OCI-LY1 (cell line): ENCODE results near the gene ACSM4.
"Not testable (repeated sequence)": the region's sequence is repeated elsewhere in the genome, so short reads cannot be mapped to it uniquely, and the experiment has no call there.

Source experiments
- H2AFZ ChIP-seq: fragments of 200-600 bp; sonication (generic), shearing (Covaris generic); 2 replicates; pipeline ENCODE4 v1.6.0; 2014; ENCODE audit warnings: antibody characterized with exemption, mild to moderate bottlenecking, low read length
- H3F3A ChIP-seq: fragments of 200-600 bp; sonication (generic), shearing (Covaris generic); 2 replicates; pipeline ENCODE4 v1.6.0; 2014; ENCODE audit warnings: mild to moderate bottlenecking, antibody characterized with exemption, low read length, moderate library complexity; ENCODE audit not compliant: insufficient read depth
- H3K27ac ChIP-seq: fragments of 200-600 bp; sonication (generic); 2 replicates; pipeline ENCODE4 v1.5.1; 2014; ENCODE audit warnings: low read length, mixed run types, mild to moderate bottlenecking, low read depth; ENCODE audit not compliant: poor library complexity, severe bottlenecking
- H3K27me3 ChIP-seq: fragments of 200-600 bp; sonication (generic); 2 replicates; pipeline ENCODE4 v1.6.0; 2014; ENCODE audit warnings: antibody characterized with exemption, mild to moderate bottlenecking, low read length, moderate library complexity; ENCODE audit not compliant: insufficient read depth
- H3K36me3 ChIP-seq: fragments of 200-600 bp; sonication (generic); 2 replicates; pipeline ENCODE4 v1.6.1; 2014; ENCODE audit warnings: mild to moderate bottlenecking, antibody characterized with exemption, low read length, moderate library complexity, mixed read lengths; ENCODE audit not compliant: insufficient read depth
- H3K4me1 ChIP-seq: fragments of 200-600 bp; sonication (generic); 2 replicates; pipeline ENCODE4 v1.5.1; 2014; ENCODE audit warnings: mild to moderate bottlenecking, low read length, moderate library complexity; ENCODE audit not compliant: insufficient read depth, severe bottlenecking
- H3K4me2 ChIP-seq: fragments of 200-600 bp; sonication (generic), shearing (Covaris generic); 2 replicates; pipeline ENCODE4 v1.6.1; 2014; ENCODE audit warnings: low read length
- H3K4me3 ChIP-seq: fragments of 200-600 bp; sonication (generic); 2 replicates; pipeline ENCODE4 v1.5.1; 2014; ENCODE audit warnings: low read length, low read depth, mild to moderate bottlenecking, mixed read lengths; ENCODE audit not compliant: poor library complexity, severe bottlenecking
- H3K79me2 ChIP-seq: fragments of 200-600 bp; shearing (Covaris generic); 2 replicates; pipeline ENCODE4 v1.6.1; 2016; ENCODE audit warnings: mixed run types, low read length, mixed read lengths; ENCODE audit not compliant: insufficient read depth
- H3K9ac ChIP-seq: fragments of 200-600 bp; sonication (generic), shearing (Covaris generic); 2 replicates; pipeline ENCODE4 v1.6.1; 2014; ENCODE audit warnings: mild to moderate bottlenecking, low read length, mixed read lengths
- H3K9me2 ChIP-seq: fragments of 200-600 bp; sonication (generic), shearing (Covaris generic); 2 replicates; pipeline ENCODE4 v1.6.1; 2014; ENCODE audit warnings: low read depth, mild to moderate bottlenecking, low read length, mixed read lengths
- H3K9me3 ChIP-seq: fragments of 200-600 bp; shearing (Covaris generic); 2 replicates; pipeline ENCODE4 v1.6.1; 2014; ENCODE audit warnings: low read length, mixed read lengths
- H4K20me1 ChIP-seq: fragments of 200-600 bp; sonication (generic), shearing (Covaris generic); 2 replicates; pipeline ENCODE4 v1.6.0; 2016; ENCODE audit warnings: mild to moderate bottlenecking, low read length; ENCODE audit not compliant: insufficient read depth
- CTCF ChIP-seq: fragments of 200-600 bp; sonication (generic), shearing (Covaris generic); IDR thresholded peaks from 2 replicates; pipeline ENCODE4 v1.5.1; 2017; ENCODE audit warnings: mild to moderate bottlenecking, antibody characterized with exemption, low read length, moderate library complexity, mixed read lengths
- EZH2 ChIP-seq: fragments of 200-600 bp; sonication (generic), shearing (Covaris generic); IDR thresholded peaks from 2 replicates; pipeline ENCODE4 v1.8.0; 2017; ENCODE audit warnings: borderline replicate concordance, mixed run types, mild to moderate bottlenecking, antibody characterized with exemption, low read length, moderate library complexity, mixed read lengths

Gene ACSM4

DNA sequence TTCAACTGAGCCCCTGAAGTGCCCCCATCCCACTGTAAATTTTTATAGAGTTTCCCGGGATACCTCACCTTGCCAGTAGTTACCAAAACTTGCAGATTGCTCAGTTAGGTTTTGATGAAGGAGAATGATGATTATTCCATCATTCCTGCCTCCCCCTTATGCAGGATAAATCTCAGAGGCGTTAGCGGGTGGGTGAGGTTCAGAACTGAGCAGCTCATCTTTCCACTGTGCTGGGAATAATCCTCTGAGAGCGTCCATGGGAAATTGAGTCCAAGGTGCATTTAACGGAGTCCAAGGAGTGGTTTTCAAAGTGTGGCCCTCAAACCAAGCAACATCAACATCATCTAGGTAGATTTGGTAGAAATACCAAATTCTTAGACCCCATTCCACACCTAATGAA is 18.7 kb downstream of the ACSM4 start:
- no peak overlapping the region for H2AFZ ChIP-seq
- no peak for TF ChIP-seq EZH2
- no peak for TF ChIP-seq CTCF

DNA sequence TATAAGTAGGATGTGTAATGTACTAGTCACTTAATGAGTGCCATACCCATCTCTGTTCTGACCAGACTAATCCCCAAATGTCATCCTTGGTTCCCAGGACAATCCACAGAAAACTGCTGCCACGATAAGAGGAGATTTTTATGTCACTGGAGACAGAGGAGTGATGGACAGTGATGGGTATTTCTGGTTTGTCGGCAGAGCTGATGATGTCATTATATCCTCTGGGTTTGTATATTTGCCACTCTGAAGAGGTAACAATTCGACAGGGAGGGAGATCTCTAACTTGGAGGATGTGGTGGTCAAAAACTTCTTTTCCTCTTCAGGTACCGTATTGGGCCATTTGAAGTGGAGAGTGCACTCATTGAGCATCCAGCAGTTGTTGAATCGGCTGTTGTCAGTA is 20.3 kb downstream of the ACSM4 start:
- Histone ChIP-seq H3K9me3 (no peaks in the 10 kb centered on the region), H3K27ac (no peak overlapping the region), H2AFZ (no peak overlapping the region), H3F3A (no peaks in the 10 kb centered on the region), H3K79me2 (no peaks in the 10 kb centered on the region), H3K9me2 (no peaks in the 10 kb centered on the region), H4K20me1 (no peaks in the 10 kb centered on the region), H3K9ac (no peak overlapping the region), H3K4me1 (no peaks in the 10 kb centered on the region), H3K4me2 (no peak overlapping the region), H3K27me3 (no peaks in the 10 kb centered on the region), H3K36me3 (no peaks in the 10 kb centered on the region), H3K4me3 (no peak overlapping the region)
- no peak for TF ChIP-seq EZH2
- no peak for TF ChIP-seq CTCF

More for the DNA sequence above, 18.7 kb downstream of the ACSM4 start:
- no peaks in the 10 kb centered on the region for H3F3A ChIP-seq
- no peaks in the 10 kb centered on the region for H3K4me1 ChIP-seq
- no peaks in the 10 kb centered on the region for H3K36me3 ChIP-seq
- no peaks in the 10 kb centered on the region for H3K27me3 ChIP-seq
- no peaks in the 10 kb centered on the region for H3K9me2 ChIP-seq
- no peaks in the 10 kb centered on the region for H4K20me1 ChIP-seq
- H3K4me2 ChIP-seq = no peak overlapping the region
- no peak overlapping the region for H3K27ac ChIP-seq
- no peaks in the 10 kb centered on the region for H3K9me3 ChIP-seq
- H3K79me2 ChIP-seq = no peaks in the 10 kb centered on the region
- H3K9ac ChIP-seq = no peak overlapping the region
- no peak overlapping the region for H3K4me3 ChIP-seq

DNA sequence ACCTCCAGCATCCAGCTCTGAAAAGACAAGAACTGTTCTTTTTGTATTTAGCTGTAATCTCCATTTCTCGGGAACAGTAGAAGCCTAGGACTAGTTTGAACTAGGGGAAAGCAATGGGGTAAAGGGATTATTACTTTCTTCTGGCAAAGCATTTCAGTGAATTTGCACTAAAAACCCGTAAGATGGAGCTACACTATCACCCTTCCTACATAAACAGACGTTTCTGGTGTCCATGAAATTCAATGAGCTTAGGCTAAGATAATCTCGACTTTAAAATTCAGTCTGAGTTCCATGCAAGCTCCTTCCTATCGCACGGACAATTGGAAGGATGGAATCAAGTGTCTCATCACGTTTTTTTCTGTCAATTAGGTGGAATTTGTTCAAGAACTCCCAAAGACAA is 24.0 kb downstream of the ACSM4 start:
- no peak overlapping the region for H3K4me2 ChIP-seq
- no peak overlapping the region for H3K4me3 ChIP-seq
- no peak overlapping the region for H3K9ac ChIP-seq
- H3K79me2 ChIP-seq = no peaks in the 10 kb centered on the region
- no peaks in the 10 kb centered on the region for H3K9me2 ChIP-seq
- no peaks in the 10 kb centered on the region for H3F3A ChIP-seq
- no peaks in the 10 kb centered on the region for H4K20me1 ChIP-seq
- H3K9me3 ChIP-seq = no peaks in the 10 kb centered on the region
- H3K27ac ChIP-seq = no peak overlapping the region
- TF ChIP-seq CTCF (no peak), EZH2 (no peak)
- H3K27me3 ChIP-seq = no peaks in the 10 kb centered on the region
- no peak overlapping the region for H2AFZ ChIP-seq
- no peaks in the 10 kb centered on the region for H3K36me3 ChIP-seq
- no peaks in the 10 kb centered on the region for H3K4me1 ChIP-seq

GRCh38 chr12:7337790-7338189 is 33.9 kb downstream of the ACSM4 start:
- not testable (repeated sequence) for H2AFZ ChIP-seq, H3F3A ChIP-seq, H3K27ac ChIP-seq, H3K4me3 ChIP-seq, H4K20me1 ChIP-seq, H3K27me3 ChIP-seq, H3K4me2 ChIP-seq, H3K9me2 ChIP-seq, H3K4me1 ChIP-seq, H3K9me3 ChIP-seq, H3K9ac ChIP-seq, H3K36me3 ChIP-seq, H3K79me2 ChIP-seq
